Epidermal melanocyte (primary cell): ENCODE measurements around the gene CDC37.

Source experiments
- DNase-seq: peaks from one replicate; pipeline ENCODE4 v3.0.0; 2011; ENCODE audit warnings: low spot score; ENCODE audit not compliant: insufficient read length

The CDC37 gene

GRCh38 chr19:10403137-10404021, at the start of gene CDC37:
Gene CDC37, minus strand, starts transcription at chr19:10403542. Its CDS starts 63 bp downstream, at chr19:10403479.
- peak; percentile 99 for DNase-seq

GRCh38 chr19:10450853-10451609, 47.7 kb upstream of the CDC37 start:
- DNase-seq: peak; percentile 17

- peak; percentile 11 for DNase-seq
These were observed 47.0 kb upstream of the CDC37 start for GRCh38 chr19:10450191-10450852.

- DNase-seq: peak; percentile 0
These were observed 45.7 kb upstream of the CDC37 start for GRCh38 chr19:10449037-10449436.

- DNase-seq: no peak
These were observed 39.4 kb upstream of the CDC37 start for GRCh38 chr19:10442698-10443097.

- DNase-seq: no peak
These were observed 36.2 kb upstream of the CDC37 start for GRCh38 chr19:10439588-10439987.

- no peak for DNase-seq
These were observed 29.8 kb upstream of the CDC37 start for GRCh38 chr19:10433131-10433536.

- peak; percentile 11 for DNase-seq
These were observed 29.4 kb upstream of the CDC37 start for GRCh38 chr19:10432736-10433130.

GRCh38 chr19:10431943-10432735, 28.8 kb upstream of the CDC37 start:
- peak; percentile 37 for DNase-seq

GRCh38 chr19:10431254-10431942, 28.1 kb upstream of the CDC37 start:
- DNase-seq: peak; percentile 9

GRCh38 chr19:10430505-10431253, 27.3 kb upstream of the CDC37 start:
- DNase-seq: peak; percentile 70

GRCh38 chr19:10428996-10429381, 25.6 kb upstream of the CDC37 start:
- no peak for DNase-seq

GRCh38 chr19:10427169-10427568, 23.8 kb upstream of the CDC37 start:
- DNase-seq: peak; percentile 4

GRCh38 chr19:10424011-10424637, 20.8 kb upstream of the CDC37 start:
- peak; percentile 92 for DNase-seq

GRCh38 chr19:10422846-10423245, 19.5 kb upstream of the CDC37 start:
- DNase-seq: peak; percentile 22

- peak; percentile 17 for DNase-seq
These were observed 18.7 kb upstream of the CDC37 start for GRCh38 chr19:10422046-10422461.

GRCh38 chr19:10421240-10422045, 18.1 kb upstream of the CDC37 start:
- DNase-seq: peak; percentile 15
